H1 (cell line): Measurements from ENCODE around the gene NDRG4. TPM values are rescaled to one million over a fixed set of nuclear protein-coding genes. Genes with fewer than 3 reads are reported as not detected.

Experiments used
- CTCF ChIA-PET: fragments of 300-600 bp; sonication (Branson Sonifier 250); formaldehyde crosslinking; loops from one replicate; lab custom pipeline; 2021; ENCODE audit not compliant: partially characterized antibody; lab: Charles Lee
- POLR2A ChIA-PET: fragments of 300-600 bp; sonication (Branson Sonifier 250); formaldehyde crosslinking; loops from one replicate; lab custom pipeline; 2021; ENCODE audit warnings: inconsistent platforms; ENCODE audit not compliant: partially characterized antibody; lab: Charles Lee
- DNase-seq, 2 experiments: peaks; one replicate each; pipeline versions ENCODE4 v3.0.0 to v3.0.0-alpha.2; 2010 to 2022; ENCODE audit warnings: low spot score in 2 of 2, low read depth in 1 of 2, mixed read lengths in 1 of 2
- FAIRE-seq: peaks from 2 replicates; lab custom pipeline; 2011; peaks lifted over from hg19 to GRCh38; lab: Jason Lieb, UNC
- H2AFZ ChIP-seq: 2 replicates; pipeline ENCODE4 v1.8.1; 2012; ENCODE audit warnings: low read length, inconsistent platforms
- H2AK5ac ChIP-seq: 2 replicates; pipeline ENCODE4 v1.6.1; 2013; ENCODE audit warnings: low read depth, low read length
- H2BK120ac ChIP-seq: replicated peaks from 2 replicates; pipeline ENCODE3; 2013; ENCODE audit warnings: low read depth, low read length, inconsistent platforms
- H2BK12ac ChIP-seq: 2 replicates; pipeline ENCODE4 v1.6.1; 2013; ENCODE audit warnings: low read depth, low read length
- H2BK15ac ChIP-seq: 2 replicates; pipeline ENCODE4 v1.6.1; 2013; ENCODE audit warnings: low read length
- H2BK20ac ChIP-seq: 2 replicates; pipeline ENCODE4 v1.6.1; 2013; ENCODE audit warnings: low read length
- H2BK5ac ChIP-seq: 2 replicates; pipeline ENCODE4 v1.6.1; 2013; ENCODE audit warnings: low read depth, low read length
- H3K14ac ChIP-seq: 2 replicates; pipeline ENCODE4 v1.6.1; 2013; ENCODE audit warnings: inconsistent platforms; ENCODE audit not compliant: insufficient read length
- H3K18ac ChIP-seq: 2 replicates; pipeline ENCODE4 v1.6.1; 2013; ENCODE audit warnings: low read length; ENCODE audit errors: extremely low read depth
- H3K23ac ChIP-seq: 2 replicates; pipeline ENCODE4 v1.6.1; 2013; ENCODE audit warnings: inconsistent platforms; ENCODE audit not compliant: insufficient read length
- H3K23me2 ChIP-seq: 2 replicates; pipeline ENCODE4 v1.6.1; 2013; ENCODE audit warnings: low read depth, low read length
- H3K27ac ChIP-seq: 2 replicates; pipeline ENCODE4 v1.6.1; 2011; ENCODE audit warnings: low read depth, low read length, inconsistent platforms
- H3K27me3 ChIP-seq, 4 experiments: replicated peaks in 1 of 4; 1 replicate in 1 of 4; 2 replicates in 3 of 4; pipeline versions ENCODE4 v1.6.1 to v1.8.1; 2011 to 2013; ENCODE audit warnings: low read length in 3 of 4, mild to moderate bottlenecking in 3 of 4, inconsistent platforms in 2 of 4, mixed read lengths in 2 of 4, moderate library complexity in 1 of 4; ENCODE audit not compliant: control insufficient read depth in 3 of 4, insufficient read depth in 3 of 4; ENCODE audit errors: extremely low read depth in 1 of 4
- H3K36me3 ChIP-seq, 4 experiments: 2 replicates each; pipeline versions ENCODE4 v1.6.1 to v1.8.1; 2011 to 2013; ENCODE audit warnings: mild to moderate bottlenecking in 4 of 4, low read length in 3 of 4, moderate library complexity in 2 of 4, control low read depth in 1 of 4, inconsistent platforms in 1 of 4; ENCODE audit not compliant: insufficient read depth in 4 of 4, control insufficient read depth in 2 of 4
- H3K4ac ChIP-seq: replicated peaks from 2 replicates; pipeline ENCODE3; 2013; ENCODE audit warnings: low read length, low read depth, mixed read lengths, inconsistent platforms; ENCODE audit not compliant: insufficient read length
- H3K4me1 ChIP-seq, 4 experiments: replicated peaks in 1 of 4; 1 replicate in 1 of 4; 2 replicates in 3 of 4; pipeline versions ENCODE4 v1.6.1 to v1.8.1; 2011 to 2013; ENCODE audit warnings: low read length in 3 of 4, inconsistent platforms in 2 of 4, mixed read lengths in 1 of 4; ENCODE audit not compliant: insufficient read depth in 4 of 4, control insufficient read depth in 3 of 4
- H3K4me2 ChIP-seq, 2 experiments: 2 replicates each; pipeline versions ENCODE4 v1.6.1 to v1.8.1; 2011 to 2013; ENCODE audit warnings: low read depth in 2 of 2, low read length in 2 of 2, control low read depth in 1 of 2, inconsistent platforms in 1 of 2, mild to moderate bottlenecking in 1 of 2; ENCODE audit not compliant: insufficient read depth in 1 of 2
- H3K4me3 ChIP-seq, 4 experiments: fragments of 200-600, 300-600 bp in 1 of 4; sonication (generic), shearing (Covaris generic), sonication (Bioruptor Twin) in 1 of 4; 2 replicates each; pipeline versions ENCODE4 v1.5.1 to v1.8.1; 2011 to 2016; ENCODE audit warnings: low read length in 4 of 4, low read depth in 3 of 4, control low read depth in 2 of 4, inconsistent platforms in 2 of 4, mild to moderate bottlenecking in 2 of 4, mixed read lengths in 1 of 4, moderate library complexity in 1 of 4; ENCODE audit not compliant: insufficient read depth in 2 of 4; ENCODE audit errors: extremely low read depth in 1 of 4
- H3K56ac ChIP-seq: replicated peaks from 2 replicates; pipeline ENCODE3; 2013; ENCODE audit warnings: low read depth, mild to moderate bottlenecking, mixed read lengths, low read length, inconsistent platforms; ENCODE audit not compliant: insufficient read length
- H3K79me1 ChIP-seq: 2 replicates; pipeline ENCODE4 v1.6.1; 2013; ENCODE audit warnings: low read depth, low read length, control low read depth
- H3K79me2 ChIP-seq, 2 experiments: 2 replicates each; pipeline versions ENCODE4 v1.6.1 to v1.8.1; 2012 to 2013; ENCODE audit warnings: low read length in 2 of 2, mild to moderate bottlenecking in 2 of 2, inconsistent platforms in 1 of 2; ENCODE audit not compliant: insufficient read depth in 2 of 2, control insufficient read depth in 1 of 2
- H3K9ac ChIP-seq, 4 experiments: replicated peaks in 1 of 4; 1 replicate in 1 of 4; 2 replicates in 3 of 4; pipeline versions ENCODE4 v1.6.1 to v1.8.1; 2011 to 2013; ENCODE audit warnings: low read depth in 3 of 4, low read length in 3 of 4, control low read depth in 2 of 4, mild to moderate bottlenecking in 2 of 4, moderate library complexity in 2 of 4, inconsistent platforms in 1 of 4; ENCODE audit errors: extremely low read depth in 1 of 4
- H3K9me3 ChIP-seq, 2 experiments: 2 replicates each; pipeline versions ENCODE4 v1.6.1 to v1.8.1; 2012 to 2013; ENCODE audit warnings: mild to moderate bottlenecking in 2 of 2, moderate library complexity in 2 of 2, control low read depth in 1 of 2, inconsistent platforms in 1 of 2, low read depth in 1 of 2, low read length in 1 of 2, mixed read lengths in 1 of 2; ENCODE audit not compliant: insufficient read depth in 2 of 2
- H4K20me1 ChIP-seq, 2 experiments: replicated peaks in 1 of 2; 2 replicates each; pipeline versions ENCODE3 to v1.8.1; 2011 to 2013; ENCODE audit warnings: inconsistent platforms in 2 of 2, low read length in 2 of 2, mild to moderate bottlenecking in 1 of 2; ENCODE audit not compliant: insufficient read depth in 2 of 2, control insufficient read depth in 1 of 2
- H4K5ac ChIP-seq: 2 replicates; pipeline ENCODE4 v1.6.1; 2013; ENCODE audit warnings: low read length, low read depth, mixed read lengths, inconsistent platforms; ENCODE audit not compliant: insufficient read length
- H4K8ac ChIP-seq: 2 replicates; pipeline ENCODE4 v1.8.0; 2013; ENCODE audit warnings: mild to moderate bottlenecking, moderate library complexity, low read length, inconsistent platforms; ENCODE audit not compliant: insufficient read depth; ENCODE audit errors: extremely low read depth
- H4K91ac ChIP-seq: replicated peaks from 2 replicates; pipeline ENCODE3; 2013; ENCODE audit warnings: low read length, mixed read lengths, inconsistent platforms; ENCODE audit not compliant: insufficient read length
- ATF3 ChIP-seq: IDR thresholded peaks from 2 replicates; pipeline ENCODE4 v1.6.1; 2011; ENCODE audit warnings: low read depth, mild to moderate bottlenecking, low read length; ENCODE audit not compliant: insufficient read depth
- HDAC6 ChIP-seq: IDR thresholded peaks from one replicate; pipeline ENCODE4 v1.7.1; 2012; ENCODE audit warnings: low read depth, mild to moderate bottlenecking, inconsistent platforms, low read length, moderate library complexity
- POLR2AphosphoS5 ChIP-seq: IDR thresholded peaks from 2 replicates; pipeline ENCODE4 v1.6.1; 2011; ENCODE audit warnings: low read depth, low read length
- SUZ12 ChIP-seq: fragments of 200-600 bp; sonication (generic); IDR thresholded peaks from 2 replicates; pipeline ENCODE4 v1.6.1; 2012; ENCODE audit warnings: mild to moderate bottlenecking, inconsistent platforms, low read length, moderate library complexity, mixed read lengths
- WGBS, 2 experiments: shearing (Covaris generic) in 1 of 2; methylation state at CpG; one replicate each; pipeline versions ENCODE4 v1.1.6 to v1.1.7; 2013 to 2015; ENCODE audit warnings: low lambda C conversion rate in 2 of 2, mixed read lengths in 2 of 2, inconsistent platforms in 1 of 2, low coverage in 1 of 2, missing lambda C conversion rate in 1 of 2; ENCODE audit not compliant: insufficient replicate concordance in 2 of 2, insufficient coverage in 1 of 2, insufficient read length in 1 of 2; ENCODE audit errors: extremely low coverage in 1 of 2, missing lambda C conversion rate in 1 of 2; 5-methylcytosine and 5-hydroxymethylcytosine counted together
- polyA plus RNA-seq, 7 experiments: library from polyadenylated mRNA; depleted of rRNA in 3 of 7; stranded (reverse) in 5 of 7; unstranded in 2 of 7; fragments of >200 nt in 5 of 7; fragments of 200-250 nt in 2 of 7; gene quantifications; 1 replicate in 5 of 7; 2 replicates in 1 of 7; 4 replicates in 1 of 7; pipeline versions ENCODE4 v1.2.1 to v1.2.3, GENCODE V29; 2011 to 2013; ENCODE audit warnings: missing spikeins in 2 of 7, mixed read lengths in 2 of 7
- total RNA-seq: library from RNA; stranded (reverse); fragmentation: NEBNext Ultra II Directional; extraction: Animal tissue kit (Norgen Biotek cat#: 25700); gene quantifications from 2 replicates; pipeline ENCODE4 v1.2.1, GENCODE V29; 2021

Gene NDRG4
- total and polyA plus RNA-seq, 2 of the 8 experiments (the other 6 are each of a cell fraction or from before 2014, with no cell fraction given): 20.8 to 30.9 TPM

DNA sequence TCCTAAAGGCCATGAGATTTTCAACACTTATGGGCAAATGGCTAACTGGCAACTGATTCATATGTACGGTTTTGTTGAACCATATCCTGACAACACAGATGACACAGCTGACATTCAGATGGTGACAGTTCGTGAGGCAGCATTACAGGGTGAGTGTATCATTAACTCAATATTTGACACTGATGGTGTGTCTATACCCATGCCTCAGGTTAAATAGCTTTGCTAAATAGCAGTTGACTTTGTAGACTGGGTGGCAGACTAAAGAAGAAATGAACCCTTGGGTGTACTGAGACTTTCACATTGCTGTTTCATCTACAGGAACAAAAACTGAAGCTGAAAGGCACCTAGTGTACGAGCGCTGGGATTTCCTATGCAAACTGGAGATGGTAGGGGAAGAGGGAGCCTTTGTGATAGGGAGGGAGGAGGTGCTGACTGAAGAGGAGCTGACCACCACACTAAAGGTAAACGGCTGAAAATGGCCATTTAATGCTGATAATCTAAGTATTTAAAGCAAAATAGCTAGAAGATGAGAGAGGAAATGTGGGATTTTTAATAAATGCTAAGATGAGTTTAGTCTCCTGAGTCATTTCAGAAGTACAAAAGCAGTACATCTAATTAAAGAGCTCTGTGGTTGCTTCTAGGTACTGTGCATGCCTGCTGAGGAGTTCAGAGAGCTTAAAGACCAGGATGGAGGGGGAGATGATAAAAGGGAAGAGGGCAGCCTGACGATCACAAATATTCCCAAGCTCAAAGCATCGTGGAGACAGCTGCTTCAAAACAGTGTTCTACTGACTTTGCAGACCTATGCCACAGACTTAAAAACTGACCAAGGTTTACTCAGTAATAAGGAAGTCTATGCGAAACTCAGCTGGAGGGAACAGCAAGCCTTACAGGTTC, 18.4 kb downstream of the NDRG4 start:
- Histone ChIP-seq H2AK5ac (no peak overlapping the region), H4K91ac (no peak overlapping the region), H3K23me2 (no peaks in the 10 kb centered on the region; the same call in 1 of the 2 replicates), H4K20me1 (peaks cover 9 to 21% of the 10 kb centered on the region in 2 experiments), H3K79me2 (peaks cover 0 to 24% of the 10 kb centered on the region in 2 experiments; a peak in 2 of 4 replicates), H4K5ac (no peak overlapping the region), H2BK20ac (no peak overlapping the region), H4K8ac (no peak overlapping the region), H3K4ac (no peak overlapping the region), H3K4me3 (no peak overlapping the region), H3K79me1 (no peaks in the 10 kb centered on the region; the same call in 1 of the 2 replicates), H3K4me2 (no peak overlapping the region), H3K23ac (no peak overlapping the region), H3K27ac (no peak overlapping the region), H2BK120ac (no peak overlapping the region), H3K36me3 (peaks cover 30 to 72% (median 58%) of the 10 kb centered on the region in 4 experiments), H3K4me1 (peaks cover 4 to 11% (median 5%) of the 10 kb centered on the region in 4 experiments), H2BK12ac (no peak overlapping the region), H2BK15ac (no peak overlapping the region), H3K9ac (no peak overlapping the region), H3K18ac (no peak overlapping the region), H2BK5ac (no peak overlapping the region), H2AFZ (no peak overlapping the region), H3K27me3 (no peaks in the 10 kb centered on the region), H3K14ac (no peak overlapping the region), H3K9me3 (no peaks in the 10 kb centered on the region), H3K56ac (no peak overlapping the region)
- ChIA-PET POLR2A (interaction anchor here (0.7 to 2.1 kb wide), 12 partner anchors 9 to 248 kb away, joined by 3 to 8 read pairs (median 3); no protein-coding TSS in a partner anchor), CTCF (interaction anchor here (0.6 to 2.0 kb wide), 9 partner anchors 11 to 182 kb away, joined by 3 to 8 read pairs (median 3); no protein-coding TSS in a partner anchor)
- WGBS, 2 experiments: 88% methylated on average over 8 of the region's 8 CpGs; no CpG with 5 or more reads in 1 of the 2 experiments
- no peak for TF ChIP-seq ATF3
- no peak for TF ChIP-seq HDAC6
- no peak for TF ChIP-seq SUZ12
- TF ChIP-seq POLR2AphosphoS5: peak; percentile 58
- DNase-seq: no peak
- FAIRE-seq: no peak
